ENCODE results near the gene CNBD2.
"Not testable (repeated sequence)": the region's sequence is repeated elsewhere in the genome, so short reads cannot be mapped to it uniquely, and the experiment has no call there.

CNBD2 gene

GRCh38 chr20:35954200-35954906 is 14.0 kb upstream of the CNBD2 start, which contains the start of gene SCAND1:
TSS of gene SCAND1 (minus strand) at chr20:35954502. CDS start at chr20:35954284, 218 bp downstream.
- TF ChIP-seq, protein P1, sequence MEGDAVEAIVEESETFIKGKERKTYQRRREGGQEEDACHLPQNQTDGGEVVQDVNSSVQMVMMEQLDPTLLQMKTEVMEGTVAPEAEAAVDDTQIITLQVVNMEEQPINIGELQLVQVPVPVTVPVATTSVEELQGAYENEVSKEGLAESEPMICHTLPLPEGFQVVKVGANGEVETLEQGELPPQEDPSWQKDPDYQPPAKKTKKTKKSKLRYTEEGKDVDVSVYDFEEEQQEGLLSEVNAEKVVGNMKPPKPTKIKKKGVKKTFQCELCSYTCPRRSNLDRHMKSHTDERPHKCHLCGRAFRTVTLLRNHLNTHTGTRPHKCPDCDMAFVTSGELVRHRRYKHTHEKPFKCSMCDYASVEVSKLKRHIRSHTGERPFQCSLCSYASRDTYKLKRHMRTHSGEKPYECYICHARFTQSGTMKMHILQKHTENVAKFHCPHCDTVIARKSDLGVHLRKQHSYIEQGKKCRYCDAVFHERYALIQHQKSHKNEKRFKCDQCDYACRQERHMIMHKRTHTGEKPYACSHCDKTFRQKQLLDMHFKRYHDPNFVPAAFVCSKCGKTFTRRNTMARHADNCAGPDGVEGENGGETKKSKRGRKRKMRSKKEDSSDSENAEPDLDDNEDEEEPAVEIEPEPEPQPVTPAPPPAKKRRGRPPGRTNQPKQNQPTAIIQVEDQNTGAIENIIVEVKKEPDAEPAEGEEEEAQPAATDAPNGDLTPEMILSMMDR (conservative IDR thresholded peaks at IDR 0.05; ENCODE audit: control insufficient read depth, insufficient read depth, low read depth, low read length), result peak; percentile 77
- peak; percentile 93 for DNase-seq (ENCODE audit: low read depth)
- peak within 1 kb of the TSS; percentile 89 for H3K4me3 ChIP-seq (ENCODE audit: control insufficient read depth, low read depth, low read length)

DNA sequence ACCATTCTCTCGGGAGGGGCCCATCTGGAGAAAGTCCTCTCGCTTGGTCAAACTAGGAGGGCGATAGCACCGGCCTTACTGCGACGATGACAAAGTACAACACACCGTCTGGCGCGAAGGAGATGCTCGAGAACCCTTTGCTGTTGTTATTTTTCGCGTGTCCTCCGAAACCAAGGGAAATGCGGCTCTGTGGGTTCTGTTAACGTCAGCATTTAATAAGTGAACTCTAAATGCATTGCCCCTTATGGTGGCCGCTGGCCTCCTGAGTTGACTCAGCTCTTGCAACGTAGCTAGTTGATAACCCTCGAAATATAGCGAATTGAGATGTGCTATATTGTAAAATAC is 13.5 kb upstream of the CNBD2 start:
- peak overlapping the region; percentile 89 for H3K4me3 ChIP-seq (ENCODE audit: control insufficient read depth, low read depth, low read length)
- DNase-seq (ENCODE audit: low read depth), result peak; percentile 60
- TF ChIP-seq, protein P1 (conservative IDR thresholded peaks at IDR 0.05; ENCODE audit: control insufficient read depth, insufficient read depth, low read depth, low read length), result no peak

DNA sequence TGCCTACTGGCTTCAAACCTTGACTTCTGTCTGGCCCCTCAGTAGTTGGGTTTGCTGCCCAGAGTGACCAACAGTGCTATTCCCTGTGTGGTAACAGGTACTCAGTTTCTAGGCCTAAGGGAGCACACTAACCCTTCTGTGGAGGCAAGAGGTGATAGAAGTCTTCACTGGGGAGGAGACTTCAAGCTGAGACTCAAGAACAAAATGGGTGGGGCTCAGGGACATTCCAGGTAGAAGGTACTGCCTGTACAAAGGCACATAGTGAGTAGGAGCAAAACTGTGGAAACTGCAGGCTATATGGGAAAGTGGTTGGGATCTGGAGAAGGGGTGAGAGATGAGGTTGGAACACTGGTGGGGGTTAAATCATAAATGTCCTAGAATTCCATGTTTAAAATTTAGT is 11.8 kb upstream of the CNBD2 start:
- TF ChIP-seq, protein P1 (conservative IDR thresholded peaks at IDR 0.05; ENCODE audit: control insufficient read depth, insufficient read depth, low read depth, low read length), result no peak
- H3K4me3 ChIP-seq (ENCODE audit: control insufficient read depth, low read depth, low read length), result no peak overlapping the region
- no peak for DNase-seq (ENCODE audit: low read depth)

DNA sequence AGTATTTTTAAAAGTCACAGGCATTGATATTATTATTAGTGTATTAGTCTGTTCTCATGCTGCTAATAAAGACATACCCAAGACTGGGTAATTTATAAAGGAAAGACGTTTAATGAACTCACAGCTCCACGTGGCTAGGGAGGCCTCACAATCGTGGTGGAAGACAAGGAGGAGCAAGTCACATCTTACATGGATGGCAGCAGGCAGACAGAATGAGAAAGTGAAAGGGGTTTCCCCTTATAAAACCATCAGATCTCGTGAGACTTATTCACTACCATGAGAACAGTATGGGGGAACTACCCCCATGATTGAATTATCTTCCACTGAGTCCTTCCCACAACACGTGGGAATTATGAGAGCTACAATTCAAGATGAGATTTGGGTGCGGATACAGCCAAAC is 9.1 kb upstream of the CNBD2 start:
- DNase-seq (ENCODE audit: low read depth); H3K4me3 ChIP-seq (ENCODE audit: control insufficient read depth, low read depth, low read length): not testable (repeated sequence)

GRCh38 chr20:35963878-35964277 is 4.5 kb upstream of the CNBD2 start:
- DNase-seq (ENCODE audit: low read depth), result no peak
- no peak overlapping the region for H3K4me3 ChIP-seq (ENCODE audit: control insufficient read depth, low read depth, low read length)
- TF ChIP-seq, protein P1 (conservative IDR thresholded peaks at IDR 0.05; ENCODE audit: control insufficient read depth, insufficient read depth, low read depth, low read length), result no peak

DNA sequence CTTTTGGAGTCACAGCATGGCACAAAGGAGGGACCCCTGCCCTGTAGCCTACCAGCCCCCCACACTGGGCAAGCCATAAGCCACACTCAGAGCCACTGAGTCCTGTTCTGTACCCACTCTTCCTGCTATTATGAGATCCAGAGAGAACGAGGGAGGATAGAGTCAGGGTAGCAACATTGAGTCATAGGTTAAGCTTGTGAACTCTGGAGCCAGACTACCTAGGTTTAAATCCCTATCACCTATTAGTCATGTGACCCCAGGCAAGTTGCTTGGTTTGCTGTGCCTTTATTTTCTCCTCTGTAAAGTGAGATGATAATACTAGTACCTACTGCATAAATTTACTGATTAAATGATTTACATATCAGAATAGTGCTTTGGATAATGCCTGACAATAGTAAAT is 540 bp downstream of the CNBD2 start:
- TF ChIP-seq, protein P1 (conservative IDR thresholded peaks at IDR 0.05; ENCODE audit: control insufficient read depth, insufficient read depth, low read depth, low read length), result no peak
- H3K4me3 ChIP-seq (ENCODE audit: control insufficient read depth, low read depth, low read length), result no peak overlapping the region
- DNase-seq (ENCODE audit: low read depth), result no peak

- TF ChIP-seq, protein P1 (conservative IDR thresholded peaks at IDR 0.05; ENCODE audit: control insufficient read depth, insufficient read depth, low read depth, low read length), result no peak
- H3K4me3 ChIP-seq (ENCODE audit: control insufficient read depth, low read depth, low read length), result no peak overlapping the region
- no peak for DNase-seq (ENCODE audit: low read depth)
Measured at GRCh38 chr20:35971981-35972380, 3.6 kb downstream of the CNBD2 start.

Measured in fibroblast of mammary gland (primary cell).